GM23338 (cell line): ENCODE results near the gene ELMO2.

Experiments used
- CREB1 ChIP-seq: fragments of 250-450 bp; sonication (Bioruptor Pico); IDR thresholded peaks from 2 replicates; pipeline ENCODE4 v1.5.0; 2020; ENCODE audit warnings: low read depth, mild to moderate bottlenecking, moderate library complexity
- CTCF ChIP-seq, 2 experiments: fragments of 200-600 bp in 1 of 2; sonication (generic) in 1 of 2; conservative IDR thresholded peaks; 2 replicates each; pipeline versions ENCODE4 v1.5.1 to v1.6.1; 2016 to 2017; ENCODE audit warnings: antibody characterized with exemption in 2 of 2, low read depth in 2 of 2, mild to moderate bottlenecking in 2 of 2, moderate library complexity in 1 of 2
- ETS1 ChIP-seq: IDR thresholded peaks from 2 replicates; pipeline ENCODE4 v1.6.1; 2016; ENCODE audit warnings: antibody characterized with exemption
- EZH2 ChIP-seq: fragments of 200-600 bp; sonication (generic); IDR thresholded peaks from one replicate; pipeline ENCODE4 v1.8.0; 2017; ENCODE audit warnings: antibody characterized with exemption, mild to moderate bottlenecking, low read depth; ENCODE audit not compliant: unreplicated experiment
- EZH2phosphoT487 ChIP-seq: fragments of 200-600 bp; sonication (generic); IDR thresholded peaks from one replicate; pipeline ENCODE4 v1.8.1; 2018; ENCODE audit warnings: antibody characterized with exemption; ENCODE audit not compliant: unreplicated experiment
- JUNB ChIP-seq: IDR thresholded peaks from one replicate; pipeline ENCODE4 v1.6.1; 2016; ENCODE audit warnings: antibody characterized with exemption; ENCODE audit not compliant: unreplicated experiment
- POLR2AphosphoS5 ChIP-seq: IDR thresholded peaks from 2 replicates; pipeline ENCODE4 v1.6.1; 2016; ENCODE audit warnings: antibody characterized with exemption, low read depth
- REST ChIP-seq: IDR thresholded peaks from one replicate; pipeline ENCODE4 v1.6.1; 2018; ENCODE audit warnings: antibody characterized with exemption; ENCODE audit not compliant: unreplicated experiment
- STAT1 ChIP-seq: IDR thresholded peaks from one replicate; pipeline ENCODE4 v1.6.1; 2016; ENCODE audit warnings: antibody characterized with exemption; ENCODE audit not compliant: unreplicated experiment
- ZNF114 ChIP-seq: fragments of 250-450 bp; sonication (Bioruptor Pico); IDR thresholded peaks from 2 replicates; pipeline ENCODE4 v1.5.0; 2020; ENCODE audit warnings: mild to moderate bottlenecking, moderate library complexity
- ZNF331 ChIP-seq: fragments of 250-450 bp; sonication (Bioruptor Pico); IDR thresholded peaks from 2 replicates; pipeline ENCODE4 v1.5.0; 2020; ENCODE audit warnings: low read depth, mild to moderate bottlenecking, moderate library complexity
- ZNF462 ChIP-seq: fragments of 250-450 bp; sonication (Bioruptor Pico); IDR thresholded peaks from 2 replicates; pipeline ENCODE4 v1.5.0; 2020; ENCODE audit warnings: mild to moderate bottlenecking, moderate library complexity

GRCh38 chr20:46322641-46323040, 83.8 kb downstream of the ELMO2 start:
- TF ChIP-seq EZH2 (no peak), POLR2AphosphoS5 (no peak), CTCF (conservative IDR thresholded peaks at IDR 0.05; ENCODE audit: low read depth in 2 of 2) (no peak), EZH2phosphoT487 (no peak), STAT1 (no peak), REST (no peak), CREB1 (CRISPR knock-in tag) (no peak), ETS1 (no peak), JUNB (no peak), ZNF331 (no peak), ZNF114 (no peak), ZNF462 (CRISPR knock-in tag) (no peak)
